ENCODE data around the gene DOCK3. TPM values are rescaled to one million over a fixed set of nuclear protein-coding genes. Genes with fewer than 3 reads are reported as not detected.

The DOCK3 gene
- total and polyA plus RNA-seq, 2 donors (not counting 3 experiments of a cell fraction or from before 2014, with no cell fraction given): 0.08 to 0.13 TPM

GRCh38 chr3:51373658-51374421 lies 699.1 kb downstream of the DOCK3 start:
- Histone ChIP-seq H3K4me3 (replicated peaks in 1 of 3; ENCODE audit: insufficient read depth in 1 of 3, low read depth in 1 of 3, low read length in 3 of 3) (no peak overlapping the region), H3K4me2 (ENCODE audit: insufficient read depth, low read length) (no peak overlapping the region), H3K9me3 (replicated peaks; ENCODE audit: control insufficient read depth, insufficient read depth, low read length) (no peaks in the 10 kb centered on the region), H3K27me3 (ENCODE audit: control insufficient read depth in 2 of 2, insufficient read depth in 2 of 2, low read length in 2 of 2) (no peaks in the 10 kb centered on the region), H3K79me2 (ENCODE audit: control insufficient read depth, insufficient read depth, low read length) (no peaks in the 10 kb centered on the region), H3K9me1 (replicated peaks; ENCODE audit: control insufficient read depth, extremely low read depth, insufficient read depth, low read length) (no peaks in the 10 kb centered on the region), H3K4me1 (ENCODE audit: control insufficient read depth, extremely low read depth, insufficient read depth, low read length) (no peaks in the 10 kb centered on the region), H4K20me1 (replicated peaks; ENCODE audit: control insufficient read depth, extremely low read depth, insufficient read depth, low read length) (no peaks in the 10 kb centered on the region), H3K9ac (replicated peaks; ENCODE audit: extremely low read depth, insufficient read depth, low read length) (no peak overlapping the region), H2AFZ (ENCODE audit: low read depth, low read length) (no peak overlapping the region), H3K36me3 (ENCODE audit: control insufficient read depth in 2 of 2, extremely low read depth in 1 of 2, insufficient read depth in 2 of 2, low read length in 2 of 2) (no peaks in the 10 kb centered on the region), H3K27ac (ENCODE audit: insufficient read depth, low read depth, low read length) (no peak overlapping the region)
- DNase-seq (ENCODE audit: low read depth, low spot score): no peak
- TF ChIP-seq POLR2A (IDR thresholded peaks at IDR 0.05; ENCODE audit: low read depth, low read length): no peak
- intact Hi-C loops (cut with micrococcal nuclease): loop anchor here (2.0 kb wide), 1 partner anchor 403 kb away; no protein-coding TSS in a partner anchor
- no peak for FAIRE-seq
- ChIA-PET CTCF (interaction anchor here (5.4 to 5.8 kb wide), 2 partner anchors 275 to 402 kb away, joined by 90 to 224 read pairs; no protein-coding TSS in a partner anchor), POLR2A (no interaction called here)
- BruUV-seq (replicated peaks): no TSS peak
- dilution Hi-C loops (cut with MboI; ENCODE audit: extremely low pct_ligation_motif_present, low sequenced_read_pairs): no loop called here

GRCh38 chr3:51374456-51374855 lies 699.7 kb downstream of the DOCK3 start:
- intact Hi-C loops (cut with micrococcal nuclease): no loop called here
- no peak for DNase-seq (ENCODE audit: low read depth, low spot score)

More at GRCh38 chr3:51374456-51374855, 699.7 kb downstream of the DOCK3 start:
- ChIA-PET CTCF (interaction anchor here (5.8 kb wide), 1 partner anchor 275 kb away, joined by 224 read pairs; no protein-coding TSS in a partner anchor), POLR2A (no interaction called here)
- no peaks in the 10 kb centered on the region for H3K4me1 ChIP-seq (ENCODE audit: control insufficient read depth, extremely low read depth, insufficient read depth, low read length)
- H3K9me3 ChIP-seq (replicated peaks; ENCODE audit: control insufficient read depth, insufficient read depth, low read length): no peaks in the 10 kb centered on the region
- TF ChIP-seq EZH2 (IDR thresholded peaks at IDR 0.05; ENCODE audit: borderline replicate concordance, low read depth, low read length, severe bottlenecking) (no peak), GATA2 (IDR thresholded peaks at IDR 0.05; ENCODE audit: insufficient read depth, insufficient read length, low read depth, low read length) (no peak), POLR2AphosphoS5 (IDR thresholded peaks at IDR 0.05; ENCODE audit: insufficient read depth, low read depth, low read length) (no peak), MYC (IDR thresholded peaks at IDR 0.05; ENCODE audit: low read depth, low read length) (no peak), CTCF (IDR thresholded peaks at IDR 0.05; ENCODE audit: extremely low read depth in 1 of 2, insufficient read depth in 1 of 2, low read depth in 1 of 2, low read length in 2 of 2) (no peak), POLR2A (IDR thresholded peaks at IDR 0.05; ENCODE audit: low read depth, low read length) (no peak), FOS (IDR thresholded peaks at IDR 0.05; ENCODE audit: borderline replicate concordance, insufficient read depth, low read length) (no peak), JUN (IDR thresholded peaks at IDR 0.05; ENCODE audit: borderline replicate concordance, insufficient read depth, insufficient read length, low read depth) (no peak), MAX (IDR thresholded peaks at IDR 0.05; ENCODE audit: insufficient read depth, insufficient read length) (no peak)
- H3K9me1 ChIP-seq (replicated peaks; ENCODE audit: control insufficient read depth, extremely low read depth, insufficient read depth, low read length): no peaks in the 10 kb centered on the region
- BruUV-seq (replicated peaks): no TSS peak
- no peak overlapping the region for H3K4me2 ChIP-seq (ENCODE audit: insufficient read depth, low read length)
- no peak overlapping the region for H3K4me3 ChIP-seq (replicated peaks in 1 of 3; ENCODE audit: insufficient read depth in 1 of 3, low read depth in 1 of 3, low read length in 3 of 3)
- H3K36me3 ChIP-seq (ENCODE audit: control insufficient read depth in 2 of 2, extremely low read depth in 1 of 2, insufficient read depth in 2 of 2, low read length in 2 of 2): no peaks in the 10 kb centered on the region
- FAIRE-seq: no peak
- no peak overlapping the region for H2AFZ ChIP-seq (ENCODE audit: low read depth, low read length)
- H4K20me1 ChIP-seq (replicated peaks; ENCODE audit: control insufficient read depth, extremely low read depth, insufficient read depth, low read length): no peaks in the 10 kb centered on the region
- no peaks in the 10 kb centered on the region for H3K27me3 ChIP-seq (ENCODE audit: control insufficient read depth in 2 of 2, insufficient read depth in 2 of 2, low read length in 2 of 2)
- no peak overlapping the region for H3K9ac ChIP-seq (replicated peaks; ENCODE audit: extremely low read depth, insufficient read depth, low read length)
- no peaks in the 10 kb centered on the region for H3K79me2 ChIP-seq (ENCODE audit: control insufficient read depth, insufficient read depth, low read length)
- no peak overlapping the region for H3K27ac ChIP-seq (ENCODE audit: insufficient read depth, low read depth, low read length)
- dilution Hi-C loops (cut with MboI; ENCODE audit: extremely low pct_ligation_motif_present, low sequenced_read_pairs): no loop called here

All from endothelial cell of umbilical vein (primary cell).